ENCODE measurements around the gene AMOTL1.

- TF ChIP-seq, protein P1, sequence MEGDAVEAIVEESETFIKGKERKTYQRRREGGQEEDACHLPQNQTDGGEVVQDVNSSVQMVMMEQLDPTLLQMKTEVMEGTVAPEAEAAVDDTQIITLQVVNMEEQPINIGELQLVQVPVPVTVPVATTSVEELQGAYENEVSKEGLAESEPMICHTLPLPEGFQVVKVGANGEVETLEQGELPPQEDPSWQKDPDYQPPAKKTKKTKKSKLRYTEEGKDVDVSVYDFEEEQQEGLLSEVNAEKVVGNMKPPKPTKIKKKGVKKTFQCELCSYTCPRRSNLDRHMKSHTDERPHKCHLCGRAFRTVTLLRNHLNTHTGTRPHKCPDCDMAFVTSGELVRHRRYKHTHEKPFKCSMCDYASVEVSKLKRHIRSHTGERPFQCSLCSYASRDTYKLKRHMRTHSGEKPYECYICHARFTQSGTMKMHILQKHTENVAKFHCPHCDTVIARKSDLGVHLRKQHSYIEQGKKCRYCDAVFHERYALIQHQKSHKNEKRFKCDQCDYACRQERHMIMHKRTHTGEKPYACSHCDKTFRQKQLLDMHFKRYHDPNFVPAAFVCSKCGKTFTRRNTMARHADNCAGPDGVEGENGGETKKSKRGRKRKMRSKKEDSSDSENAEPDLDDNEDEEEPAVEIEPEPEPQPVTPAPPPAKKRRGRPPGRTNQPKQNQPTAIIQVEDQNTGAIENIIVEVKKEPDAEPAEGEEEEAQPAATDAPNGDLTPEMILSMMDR (IDR thresholded peaks at IDR 0.05 in 4 of 5, conservative IDR thresholded peaks at IDR 0.05 in 1 of 5): peak in 1 of 5 experiments; percentile 22
- TF ChIP-seq POLR2A (IDR thresholded peaks at IDR 0.05): no peak
Measured at GRCh38 chr11:94876645-94877442, 108.7 kb downstream of the AMOTL1 start.
